Globus pallidus (tissue), 1 donor: ENCODE results near the gene TBC1D23.
"Not testable (repeated sequence)": the region's sequence is repeated elsewhere in the genome, so short reads cannot be mapped to it uniquely, and the experiment has no call there.

Experiments
- DNase-seq: peaks from one replicate; pipeline ENCODE4 v3.0.0-alpha.2; 2015; ENCODE audit warnings: low spot score

Gene TBC1D23

DNA sequence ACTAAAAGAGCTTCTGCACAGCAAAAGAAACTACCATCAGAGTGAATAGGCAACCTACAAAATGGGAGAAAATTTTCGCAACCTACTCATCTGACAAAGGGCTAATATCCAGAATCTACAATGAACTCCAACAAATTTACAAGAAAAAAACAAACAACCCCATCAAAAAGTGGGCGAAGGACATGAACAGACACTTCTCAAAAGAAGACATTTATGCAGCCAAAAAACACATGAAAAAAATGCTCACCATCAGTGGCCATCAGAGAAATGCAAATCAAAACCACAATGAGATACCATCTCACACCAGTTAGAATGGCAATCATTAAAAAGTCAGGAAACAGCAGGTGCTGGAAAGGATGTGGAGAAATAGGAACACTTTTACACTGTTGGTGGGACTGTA, 91.0 kb downstream of the TBC1D23 start:
- DNase-seq = not testable (repeated sequence)

DNA sequence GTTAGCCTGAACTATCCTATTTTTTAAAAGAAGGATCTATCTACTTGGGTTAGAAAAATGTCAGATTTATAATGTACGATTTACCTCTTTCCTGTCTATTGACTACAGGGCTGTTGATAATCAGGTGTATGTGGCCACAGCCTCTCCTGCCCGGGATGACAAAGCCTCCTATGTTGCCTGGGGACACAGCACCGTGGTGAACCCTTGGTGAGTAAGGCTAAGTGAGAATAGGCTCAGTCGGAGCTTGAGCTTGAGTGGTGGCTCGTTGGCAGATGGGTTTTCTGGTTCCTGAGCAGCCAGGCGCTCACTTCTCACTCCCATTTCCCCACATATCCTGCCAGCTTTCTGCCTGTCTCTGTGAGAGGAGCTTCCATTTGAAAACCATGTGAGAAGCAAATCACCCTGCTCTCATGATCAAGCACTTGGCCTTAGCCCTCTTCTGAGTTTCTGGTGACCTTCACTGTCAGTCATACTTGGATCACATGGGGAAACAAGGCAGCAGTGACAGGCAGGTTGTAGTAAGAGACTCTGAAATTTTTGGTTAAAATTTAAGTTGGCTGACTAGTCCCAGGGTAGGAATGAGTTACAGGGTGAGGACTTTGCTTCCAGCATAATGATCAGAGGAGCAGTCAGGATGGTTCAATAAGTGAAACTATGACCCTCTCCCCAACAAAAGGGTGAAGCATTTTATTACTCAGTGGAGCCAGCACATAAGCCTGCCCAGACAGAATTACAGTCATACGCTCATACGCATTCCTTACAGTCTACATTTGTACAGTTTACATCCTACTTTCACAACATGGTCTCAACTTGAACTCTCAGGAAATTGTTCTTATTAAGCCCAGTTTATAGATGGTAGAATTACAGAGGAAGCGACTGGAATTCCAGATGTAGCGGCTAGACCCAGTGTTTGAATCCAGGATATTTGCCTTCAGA, 91.8 kb downstream of the TBC1D23 start:
- DNase-seq = no peak

DNA sequence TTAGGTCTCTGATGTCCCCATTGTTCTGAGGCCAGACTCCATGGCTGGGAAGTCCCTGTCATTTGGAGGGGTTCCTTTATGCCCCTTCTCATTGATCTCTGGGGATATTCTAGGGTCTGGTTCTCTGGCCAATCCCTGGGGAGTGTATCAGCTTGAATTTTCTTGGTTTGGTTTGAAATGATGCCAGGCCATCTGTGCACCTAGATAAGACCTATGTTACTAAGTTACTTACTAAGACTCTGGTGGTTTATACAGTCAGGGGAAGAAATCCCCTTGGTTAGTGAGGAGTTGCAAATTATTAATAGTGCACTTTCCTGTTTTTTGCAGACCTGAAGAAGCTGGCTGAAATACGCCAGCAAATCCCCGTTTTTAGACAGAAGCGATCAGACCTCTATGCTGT, 94.1 kb downstream of the TBC1D23 start:
- no peak for DNase-seq

DNA sequence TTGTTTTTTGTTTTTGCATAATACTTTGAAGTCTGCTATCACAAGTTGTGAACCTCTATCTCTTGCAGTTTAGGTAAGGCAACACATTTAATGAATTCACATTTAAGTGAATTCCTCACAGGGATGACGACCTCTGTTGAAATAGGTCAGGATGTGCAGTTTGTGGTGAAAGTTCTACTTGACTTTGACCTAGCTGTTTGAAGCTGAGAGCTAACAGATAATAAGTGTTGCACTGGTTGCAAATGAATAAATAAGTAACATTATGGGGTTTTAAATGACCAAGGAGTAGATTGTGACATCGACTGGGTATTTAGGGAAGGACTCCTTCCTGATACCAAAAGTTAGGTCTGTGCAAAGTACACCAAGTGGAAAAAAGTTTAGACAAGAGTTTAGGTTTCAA, 97.6 kb downstream of the TBC1D23 start:
- no peak for DNase-seq

DNA sequence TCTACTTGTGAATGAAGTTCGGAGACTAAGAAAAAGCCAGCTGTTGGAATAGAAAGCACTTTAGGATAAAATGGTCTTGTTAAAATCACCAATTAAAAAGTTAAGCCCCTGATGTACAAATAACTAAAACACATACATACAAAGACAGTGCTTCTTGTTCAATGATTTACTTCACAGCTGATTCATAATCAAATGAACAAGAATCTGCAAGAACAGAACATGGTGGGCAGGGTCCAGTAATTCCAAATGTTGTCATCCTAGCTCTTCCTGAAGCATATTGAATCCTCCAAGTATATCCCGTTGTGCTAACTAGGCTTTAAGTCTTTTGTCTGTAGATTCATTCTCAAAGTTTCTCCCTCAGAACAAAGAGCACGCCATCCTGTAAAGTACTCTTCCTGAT, 98.2 kb downstream of the TBC1D23 start:
- DNase-seq = no peak

DNA sequence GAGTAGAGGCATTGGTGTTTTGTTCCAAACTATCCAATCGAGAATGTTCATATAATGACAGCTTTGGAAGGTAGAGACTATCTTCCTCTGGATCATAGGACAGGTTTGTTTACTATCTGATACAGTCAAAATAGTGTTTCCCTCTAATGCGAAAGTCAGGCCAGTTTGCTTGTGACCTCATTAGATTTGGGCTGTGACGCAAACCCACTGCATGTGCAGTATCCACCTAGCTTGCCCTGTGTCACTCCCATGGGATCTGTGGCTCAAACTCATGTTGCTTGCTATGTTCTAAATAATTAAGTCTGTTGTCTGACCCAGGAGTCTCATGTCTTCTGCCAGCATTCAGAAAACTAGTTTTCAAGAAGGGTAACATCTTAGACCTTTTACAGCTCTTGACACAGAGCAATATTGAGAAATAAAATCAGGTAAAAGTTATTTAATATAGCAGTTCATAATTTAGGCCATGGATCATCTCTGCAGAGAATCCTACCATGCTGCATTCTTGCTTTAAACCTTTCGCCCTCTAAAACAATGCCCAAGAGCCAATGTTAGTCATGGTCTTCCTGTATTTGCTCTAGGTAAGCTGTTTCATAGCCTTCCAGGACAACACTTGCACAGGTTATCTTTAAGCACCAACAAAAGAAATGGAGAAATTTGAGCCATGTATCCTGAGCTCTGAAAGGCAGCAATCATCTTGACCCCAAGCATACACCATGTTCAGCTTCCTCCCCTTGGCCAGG, 100.1 kb downstream of the TBC1D23 start:
- DNase-seq = no peak

DNA sequence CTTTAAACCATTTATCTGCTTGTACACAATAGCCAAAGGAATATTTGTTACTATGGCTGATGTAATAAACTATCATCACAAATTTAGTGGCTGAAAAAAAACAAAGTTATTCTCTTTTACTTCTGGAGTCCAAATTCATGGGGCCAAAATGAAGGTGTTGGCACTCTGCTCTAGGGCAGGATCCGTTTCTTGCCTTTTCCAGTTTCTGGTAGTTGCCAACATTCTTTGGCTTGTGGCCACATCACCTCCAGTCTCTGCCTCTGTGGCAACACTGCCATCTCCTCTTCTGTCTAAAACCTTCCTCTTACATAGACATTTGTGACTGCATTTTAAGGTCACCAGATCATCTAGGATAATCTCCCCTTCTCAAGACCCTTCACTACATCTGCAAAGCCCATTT, 101.1 kb downstream of the TBC1D23 start:
- DNase-seq = no peak

DNA sequence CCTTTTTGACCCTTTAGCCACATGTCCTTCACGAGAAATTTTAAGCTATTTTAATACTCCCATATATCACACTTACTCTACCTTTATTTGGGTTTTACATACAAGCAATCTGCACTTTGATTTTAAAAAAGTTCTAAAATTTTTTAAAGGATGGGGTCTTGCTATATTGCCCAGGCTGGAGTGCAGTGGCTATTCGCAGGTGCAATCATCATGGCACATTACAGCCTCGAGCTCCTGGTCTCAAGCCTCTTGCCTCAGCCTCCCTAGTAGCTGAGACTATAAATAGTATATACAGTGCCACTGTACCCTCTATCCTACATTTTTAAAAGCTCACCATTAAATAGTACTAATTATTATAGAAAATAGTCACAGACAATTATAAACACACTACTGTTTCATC, 103.6 kb downstream of the TBC1D23 start:
- no peak for DNase-seq

DNA sequence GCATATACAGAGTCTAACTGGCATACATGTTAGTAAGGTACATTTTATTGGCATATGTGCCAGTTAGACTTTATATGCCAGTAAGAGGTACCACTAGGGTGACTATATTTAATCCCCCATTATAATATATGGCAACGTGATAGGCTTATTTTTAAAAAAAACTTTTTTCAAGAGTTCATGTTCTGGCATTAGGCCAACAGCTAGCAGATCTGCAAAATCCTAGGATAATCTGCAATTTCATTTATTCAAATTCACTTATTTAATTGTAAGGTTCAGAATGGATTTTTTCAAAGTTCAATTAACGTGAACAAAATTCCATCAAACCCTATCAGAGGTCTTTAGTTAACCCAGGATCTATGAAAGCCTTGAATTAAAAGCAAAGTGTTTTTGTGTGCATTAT, 105.6 kb downstream of the TBC1D23 start:
- DNase-seq = no peak

DNA sequence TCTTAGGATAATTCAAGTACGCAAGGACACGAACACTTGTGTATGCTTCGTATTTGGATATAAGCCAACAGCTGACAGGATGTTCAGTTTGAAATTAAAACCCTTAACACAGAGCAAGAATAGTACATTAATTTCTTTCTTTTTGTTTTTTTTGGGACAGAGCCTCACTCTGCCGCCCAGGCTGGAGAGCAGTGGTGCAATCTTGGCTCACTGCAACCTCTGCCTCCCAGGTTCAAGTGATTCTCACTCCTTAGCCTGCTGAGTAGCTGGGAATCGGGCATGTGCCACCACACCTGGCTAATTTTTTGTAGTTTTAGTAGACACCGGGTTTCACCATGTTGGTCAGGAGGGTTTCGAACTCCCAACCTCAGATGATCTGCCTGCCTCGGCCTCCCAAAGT, 107.6 kb downstream of the TBC1D23 start:
- no peak for DNase-seq

DNA sequence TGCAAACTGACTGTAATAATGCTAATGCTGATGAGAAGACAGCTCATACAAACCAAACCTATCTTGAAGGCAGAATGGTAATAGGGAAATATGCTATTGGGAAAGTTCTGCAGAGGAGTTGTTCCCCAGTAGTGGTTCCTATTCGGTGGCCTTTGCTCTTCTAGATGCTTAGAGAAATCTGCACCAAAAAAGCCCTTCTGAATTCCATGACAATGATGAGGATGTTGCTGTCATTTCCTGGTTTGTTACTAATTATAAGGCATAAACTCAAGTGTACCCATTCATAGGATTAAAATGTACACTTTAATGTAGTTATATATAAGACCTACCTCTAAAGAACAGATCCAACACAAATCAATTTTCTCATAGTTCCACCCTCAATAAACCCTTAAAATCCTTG, 110.0 kb downstream of the TBC1D23 start:
- DNase-seq = no peak

DNA sequence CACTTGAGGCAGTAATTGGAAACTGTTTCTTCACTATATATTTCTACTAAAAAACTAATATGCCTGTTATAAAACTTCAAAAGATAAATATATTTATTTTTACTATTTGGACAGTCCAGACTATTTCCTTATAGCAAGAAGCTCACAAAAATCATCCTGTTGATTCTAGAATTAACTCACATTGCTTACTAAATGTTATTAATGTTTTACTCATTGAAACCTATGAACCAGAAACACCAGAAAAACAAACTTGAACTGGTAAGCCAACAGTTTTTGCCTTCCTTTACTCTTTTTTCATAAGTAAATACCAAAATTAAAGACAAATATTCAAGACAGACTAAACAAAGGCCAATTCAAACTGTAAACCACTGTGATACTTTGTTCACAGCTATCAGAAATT, 113.7 kb downstream of the TBC1D23 start:
- no peak for DNase-seq
